Measurements from ENCODE around the gene AP3B1.

The AP3B1 gene

GRCh38 chr5:78113689-78114264 is 180.7 kb downstream of the AP3B1 start:
- H3K27me3 ChIP-seq (ENCODE audit: control insufficient read depth, insufficient read depth, low read length), result no peaks in the 10 kb centered on the region
- H3K4me3 ChIP-seq (ENCODE audit: low read depth, low read length), result no peak overlapping the region
- no peak overlapping the region for H3K9ac ChIP-seq (ENCODE audit: low read length)
- H3K36me3 ChIP-seq (ENCODE audit: control insufficient read depth, insufficient read depth, low read length), result peaks cover 33% of the 10 kb centered on the region; the same call in 1 of the 2 replicates
- no peak overlapping the region for H3K27ac ChIP-seq (ENCODE audit: low read depth, low read length)
- H3K9me3 ChIP-seq (ENCODE audit: control insufficient read depth, insufficient read depth, low read depth, low read length), result peaks cover 2% of the 10 kb centered on the region; the same call in 1 of the 2 replicates
- no peaks in the 10 kb centered on the region for H3K4me1 ChIP-seq (ENCODE audit: control insufficient read depth, insufficient read depth, low read length)

DNA sequence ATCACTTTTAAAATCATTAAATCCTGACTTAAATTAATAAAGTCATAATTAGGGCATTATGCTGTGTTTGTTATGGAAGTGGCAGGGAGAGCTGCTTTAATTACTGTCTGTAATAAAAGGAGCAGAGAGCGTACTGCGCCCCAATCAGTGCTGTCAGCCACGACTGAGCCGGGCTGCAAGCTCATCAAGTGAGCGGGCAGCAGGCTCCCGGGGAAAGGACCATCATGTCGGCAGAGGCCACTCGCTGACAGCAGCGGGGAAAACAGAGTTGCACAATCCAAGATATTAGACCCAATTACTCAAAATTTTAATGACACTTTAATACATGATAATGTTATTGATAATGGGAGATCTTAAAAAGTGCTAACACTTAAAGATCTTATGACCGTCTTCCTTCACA is 181.6 kb downstream of the AP3B1 start:
- Histone ChIP-seq H3K27me3 (ENCODE audit: control insufficient read depth, insufficient read depth, low read length) (no peaks in the 10 kb centered on the region), H3K4me1 (ENCODE audit: control insufficient read depth, insufficient read depth, low read length) (no peaks in the 10 kb centered on the region), H3K9me3 (ENCODE audit: control insufficient read depth, insufficient read depth, low read depth, low read length) (no peaks in the 10 kb centered on the region), H3K4me3 (ENCODE audit: low read depth, low read length) (no peak overlapping the region), H3K9ac (ENCODE audit: low read length) (no peak overlapping the region), H3K27ac (ENCODE audit: low read depth, low read length) (no peak overlapping the region), H3K36me3 (ENCODE audit: control insufficient read depth, insufficient read depth, low read length) (peaks cover 33% of the 10 kb centered on the region; the same call in 1 of the 2 replicates)

DNA sequence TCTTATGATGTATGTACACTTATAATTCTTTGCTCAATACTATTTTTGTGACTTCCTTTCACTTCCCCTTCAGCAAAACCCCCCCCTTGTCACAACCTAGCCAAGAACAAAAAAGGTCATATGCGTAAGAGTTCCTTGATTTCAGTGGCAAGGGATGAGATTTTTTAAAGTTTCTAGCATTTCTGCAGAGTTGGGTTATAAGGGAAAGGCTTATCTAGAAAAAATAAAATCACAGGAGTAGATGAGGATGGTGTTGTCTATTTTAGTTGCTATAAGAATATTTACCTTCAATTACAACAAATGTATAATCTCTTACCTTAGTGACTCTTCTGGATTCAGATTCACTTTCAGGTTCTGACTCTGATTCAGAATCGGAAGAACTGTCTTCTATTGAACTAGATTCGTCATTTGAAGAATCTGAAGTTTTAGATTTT is 184.6 kb downstream of the AP3B1 start:
- Histone ChIP-seq H3K36me3 (ENCODE audit: control insufficient read depth, insufficient read depth, low read length) (peaks cover 29% of the 10 kb centered on the region; the same call in 1 of the 2 replicates), H3K9me3 (ENCODE audit: control insufficient read depth, insufficient read depth, low read depth, low read length) (no peaks in the 10 kb centered on the region), H3K4me3 (ENCODE audit: low read depth, low read length) (no peak overlapping the region), H3K9ac (ENCODE audit: low read length) (no peak overlapping the region), H3K27me3 (ENCODE audit: control insufficient read depth, insufficient read depth, low read length) (no peaks in the 10 kb centered on the region), H3K27ac (ENCODE audit: low read depth, low read length) (no peak overlapping the region), H3K4me1 (ENCODE audit: control insufficient read depth, insufficient read depth, low read length) (no peaks in the 10 kb centered on the region)

GRCh38 chr5:78108564-78108963 is 185.9 kb downstream of the AP3B1 start:
- Histone ChIP-seq H3K4me1 (ENCODE audit: control insufficient read depth, insufficient read depth, low read length) (no peaks in the 10 kb centered on the region), H3K27me3 (ENCODE audit: control insufficient read depth, insufficient read depth, low read length) (no peaks in the 10 kb centered on the region), H3K9ac (ENCODE audit: low read length) (no peak overlapping the region), H3K27ac (ENCODE audit: low read depth, low read length) (no peak overlapping the region), H3K9me3 (ENCODE audit: control insufficient read depth, insufficient read depth, low read depth, low read length) (no peaks in the 10 kb centered on the region), H3K36me3 (ENCODE audit: control insufficient read depth, insufficient read depth, low read length) (peaks cover 19% of the 10 kb centered on the region; the same call in 1 of the 2 replicates), H3K4me3 (ENCODE audit: low read depth, low read length) (no peak overlapping the region)

- Histone ChIP-seq H3K4me3 (ENCODE audit: low read depth, low read length) (no peak overlapping the region), H3K4me1 (ENCODE audit: control insufficient read depth, insufficient read depth, low read length) (no peaks in the 10 kb centered on the region), H3K9ac (ENCODE audit: low read length) (no peak overlapping the region), H3K36me3 (ENCODE audit: control insufficient read depth, insufficient read depth, low read length) (peaks cover 22% of the 10 kb centered on the region), H3K9me3 (ENCODE audit: control insufficient read depth, insufficient read depth, low read depth, low read length) (no peaks in the 10 kb centered on the region), H3K27ac (ENCODE audit: low read depth, low read length) (no peak overlapping the region), H3K27me3 (ENCODE audit: control insufficient read depth, insufficient read depth, low read length) (no peaks in the 10 kb centered on the region)
These were observed 191.1 kb downstream of the AP3B1 start for GRCh38 chr5:78103232-78103918.

DNA sequence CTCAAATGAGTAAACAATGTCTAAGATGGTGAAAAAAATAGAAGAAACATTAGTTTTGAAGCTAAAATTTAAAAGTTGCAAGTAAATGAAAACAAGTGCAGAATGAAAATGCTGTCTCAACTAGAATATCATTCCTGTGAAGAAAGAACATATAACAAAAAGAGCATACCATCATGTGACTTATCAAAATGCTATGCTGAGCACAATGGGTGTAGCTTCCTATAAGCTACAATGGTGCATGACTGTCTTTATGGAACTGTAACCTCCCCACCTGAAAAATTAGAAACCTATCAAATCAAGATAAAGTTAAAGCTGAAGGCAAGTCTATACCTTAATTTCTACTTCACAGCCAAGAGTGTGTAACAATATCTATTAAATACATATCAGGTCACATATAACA is 192.0 kb downstream of the AP3B1 start:
- no peak overlapping the region for H3K27ac ChIP-seq (ENCODE audit: low read depth, low read length)
- peaks cover 24% of the 10 kb centered on the region for H3K36me3 ChIP-seq (ENCODE audit: control insufficient read depth, insufficient read depth, low read length)
- H3K4me3 ChIP-seq (ENCODE audit: low read depth, low read length), result no peak overlapping the region
- no peaks in the 10 kb centered on the region for H3K4me1 ChIP-seq (ENCODE audit: control insufficient read depth, insufficient read depth, low read length)
- no peak overlapping the region for H3K9ac ChIP-seq (ENCODE audit: low read length)
- H3K27me3 ChIP-seq (ENCODE audit: control insufficient read depth, insufficient read depth, low read length), result no peaks in the 10 kb centered on the region
- H3K9me3 ChIP-seq (ENCODE audit: control insufficient read depth, insufficient read depth, low read depth, low read length), result no peaks in the 10 kb centered on the region

- no peak overlapping the region for H3K27ac ChIP-seq (ENCODE audit: low read depth, low read length)
These were observed 199.4 kb downstream of the AP3B1 start for GRCh38 chr5:78095125-78095524.

DNA sequence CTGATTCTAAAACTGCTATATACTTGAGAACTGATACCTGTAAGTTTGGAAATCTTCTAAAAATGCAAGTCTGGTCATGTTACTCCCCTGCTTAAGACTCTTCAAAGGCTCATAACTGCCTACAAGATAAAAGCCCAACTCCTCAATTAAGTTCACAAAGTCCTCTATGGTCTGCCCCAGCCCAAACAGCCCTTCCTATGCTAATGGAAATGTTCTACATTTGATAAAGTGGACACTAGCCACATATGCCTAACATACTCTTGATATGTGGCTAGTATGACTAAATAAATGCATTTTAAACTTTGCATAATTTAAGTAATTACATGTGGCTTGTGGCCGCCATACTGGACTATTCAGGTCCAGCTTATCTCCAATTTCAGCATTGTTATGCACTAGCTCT is 204.5 kb downstream of the AP3B1 start:
- Histone ChIP-seq H3K27ac (ENCODE audit: low read depth, low read length) (no peak overlapping the region), H3K36me3 (ENCODE audit: control insufficient read depth, insufficient read depth, low read length) (0 out of 2 replicates have a peak, but pooled peaks cover 2% of the 10 kb centered on the region), H3K9me3 (ENCODE audit: control insufficient read depth, insufficient read depth, low read depth, low read length) (no peaks in the 10 kb centered on the region), H3K9ac (ENCODE audit: low read length) (no peak overlapping the region), H3K4me3 (ENCODE audit: low read depth, low read length) (no peak overlapping the region), H3K4me1 (ENCODE audit: control insufficient read depth, insufficient read depth, low read length) (no peaks in the 10 kb centered on the region), H3K27me3 (ENCODE audit: control insufficient read depth, insufficient read depth, low read length) (no peaks in the 10 kb centered on the region)

More at GRCh38 chr5:78095125-78095524, 199.4 kb downstream of the AP3B1 start:
- Histone ChIP-seq H3K4me3 (ENCODE audit: low read depth, low read length) (no peak overlapping the region), H3K36me3 (ENCODE audit: control insufficient read depth, insufficient read depth, low read length) (peaks cover 25% of the 10 kb centered on the region), H3K27me3 (ENCODE audit: control insufficient read depth, insufficient read depth, low read length) (no peaks in the 10 kb centered on the region), H3K9me3 (ENCODE audit: control insufficient read depth, insufficient read depth, low read depth, low read length) (no peaks in the 10 kb centered on the region), H3K9ac (ENCODE audit: low read length) (no peak overlapping the region), H3K4me1 (ENCODE audit: control insufficient read depth, insufficient read depth, low read length) (no peaks in the 10 kb centered on the region)

- no peaks in the 10 kb centered on the region for H3K36me3 ChIP-seq (ENCODE audit: control insufficient read depth, insufficient read depth, low read length)
- H3K4me1 ChIP-seq (ENCODE audit: control insufficient read depth, insufficient read depth, low read length), result peaks cover 6% of the 10 kb centered on the region; the same call in 1 of the 2 replicates
- no peak overlapping the region for H3K27ac ChIP-seq (ENCODE audit: low read depth, low read length)
- H3K9ac ChIP-seq (ENCODE audit: low read length), result no peak overlapping the region
- H3K9me3 ChIP-seq (ENCODE audit: control insufficient read depth, insufficient read depth, low read depth, low read length), result no peaks in the 10 kb centered on the region
- no peak overlapping the region for H3K4me3 ChIP-seq (ENCODE audit: low read depth, low read length)
- H3K27me3 ChIP-seq (ENCODE audit: control insufficient read depth, insufficient read depth, low read length), result no peaks in the 10 kb centered on the region
These were observed 215.6 kb downstream of the AP3B1 start for GRCh38 chr5:78078858-78079257.

GRCh38 chr5:78077369-78078068 is 217.0 kb downstream of the AP3B1 start:
- Histone ChIP-seq H3K27ac (ENCODE audit: low read depth, low read length) (0 out of 2 replicates have a peak overlapping the region, but pooled peaks have one; percentile 57), H3K4me3 (ENCODE audit: low read depth, low read length) (no peak overlapping the region), H3K27me3 (ENCODE audit: control insufficient read depth, insufficient read depth, low read length) (no peaks in the 10 kb centered on the region), H3K9ac (ENCODE audit: low read length) (no peak overlapping the region), H3K9me3 (ENCODE audit: control insufficient read depth, insufficient read depth, low read depth, low read length) (no peaks in the 10 kb centered on the region), H3K36me3 (ENCODE audit: control insufficient read depth, insufficient read depth, low read length) (no peaks in the 10 kb centered on the region), H3K4me1 (ENCODE audit: control insufficient read depth, insufficient read depth, low read length) (peaks cover 6% of the 10 kb centered on the region; the same call in 1 of the 2 replicates)

DNA sequence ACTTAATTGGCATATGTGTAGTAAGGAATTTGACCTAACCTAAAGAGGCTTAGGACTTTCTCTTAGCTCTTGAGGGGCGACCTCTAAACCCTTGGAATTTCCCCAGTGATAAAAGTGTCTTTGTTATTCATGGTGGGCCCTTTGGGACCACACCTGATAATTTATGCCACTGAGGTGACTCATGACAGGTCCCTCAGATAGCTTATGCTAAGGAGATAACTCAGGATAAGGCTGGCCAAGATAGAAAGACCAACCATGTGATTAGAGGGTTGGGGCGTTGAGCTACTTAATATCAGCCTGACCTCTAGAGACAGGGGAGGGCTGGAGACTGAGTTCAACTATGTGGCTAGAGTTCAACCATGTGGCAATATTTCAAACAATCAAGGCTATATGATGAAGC is 218.1 kb downstream of the AP3B1 start:
- H3K4me3 ChIP-seq (ENCODE audit: low read depth, low read length), result no peak overlapping the region
- H3K9ac ChIP-seq (ENCODE audit: low read length), result no peak overlapping the region
- H3K9me3 ChIP-seq (ENCODE audit: control insufficient read depth, insufficient read depth, low read depth, low read length), result no peaks in the 10 kb centered on the region
- H3K27ac ChIP-seq (ENCODE audit: low read depth, low read length), result peak overlapping the region; percentile 57; the same call in 1 of the 2 replicates
- peaks cover 6% of the 10 kb centered on the region; the same call in 1 of the 2 replicates for H3K4me1 ChIP-seq (ENCODE audit: control insufficient read depth, insufficient read depth, low read length)
- no peaks in the 10 kb centered on the region for H3K27me3 ChIP-seq (ENCODE audit: control insufficient read depth, insufficient read depth, low read length)
- no peaks in the 10 kb centered on the region for H3K36me3 ChIP-seq (ENCODE audit: control insufficient read depth, insufficient read depth, low read length)
